ENCODE measurements around the gene KCTD4.

- TF ChIP-seq POLR2A (IDR thresholded peaks at IDR 0.05; ENCODE audit: low read depth, low read length), result no peak
- no peak for TF ChIP-seq TAF1 (IDR thresholded peaks at IDR 0.05; ENCODE audit: borderline replicate concordance, low read depth, low read length)
Observed at GRCh38 chr13:45242070-45242469, 41.2 kb upstream of the KCTD4 start.
